Airway epithelial cell (primary cell): ENCODE data around the gene NRAP. TPM values are rescaled to one million over a fixed set of nuclear protein-coding genes. Genes with fewer than 3 reads are reported as not detected.

Experiments used
- total RNA-seq: library from RNA; depleted of rRNA; stranded (reverse); fragments of >200 nt; gene quantifications from 2 replicates; pipeline ENCODE4 v1.2.3, GENCODE V29; 2015

Gene NRAP
- not detected in 2 replicates for total RNA-seq

GRCh38 chr10:113663908-113664307, at the start of gene NRAP:
Gene NRAP (minus strand): TSS chr10:113664041. CDS start chr10:113663882, 159 bp downstream.

GRCh38 chr10:113679463-113680189, 15.8 kb upstream of the NRAP start, which contains the start of gene CASP7:
Gene CASP7 (plus strand): TSS chr10:113679912. CDS start chr10:113697494, 17,582 bp downstream.

GRCh38 chr10:113552701-113553100, 111.1 kb downstream of the NRAP start, which contains the start of gene HABP2:
Gene HABP2 (plus strand): TSS chr10:113553053. CDS start chr10:113553122, 69 bp downstream.

Other genes starting within 250 kb of the NRAP start
- gene HABP2, start 111.0 kb downstream of the NRAP start, total RNA-seq, result not detected in 2 replicates
- gene CASP7, start 15.9 kb upstream of the NRAP start, total RNA-seq, result 13.6 and 13.9 TPM in 2 replicates
- not detected in 2 replicates for gene PLEKHS1, start 87.6 kb upstream of the NRAP start, total RNA-seq
- gene DCLRE1A, start 190.0 kb upstream of the NRAP start, total RNA-seq, result 3.9 and 5.1 TPM in 2 replicates
- gene NHLRC2, start 190.6 kb upstream of the NRAP start, total RNA-seq, result 10.4 and 36.3 TPM in 2 replicates